Neural cell (in vitro differentiated cells): ENCODE results near the gene ABCF3. TPM values are rescaled to one million over a fixed set of nuclear protein-coding genes. Genes with fewer than 3 reads are reported as not detected.
"Not testable (repeated sequence)": the region's sequence is repeated elsewhere in the genome, so short reads cannot be mapped to it uniquely, and the experiment has no call there.

Experiments used
- H2AFZ ChIP-seq: fragments of 200-600, 300-800 bp; sonication (generic), shearing (Covaris generic); 2 replicates; pipeline ENCODE4 v1.6.0; 2014; ENCODE audit warnings: low read depth, mild to moderate bottlenecking, antibody characterized with exemption, low read length, moderate library complexity
- H3F3A ChIP-seq: fragments of 200-600 bp; shearing (Covaris generic); 2 replicates; pipeline ENCODE4 v1.6.1; 2016; ENCODE audit warnings: mild to moderate bottlenecking, moderate library complexity, mixed read lengths, antibody characterized with exemption, low read length; ENCODE audit not compliant: insufficient read depth, poor library complexity, severe bottlenecking
- H3K27ac ChIP-seq: fragments of 200-600, 300-800 bp; sonication (generic), shearing (Covaris generic); 2 replicates; pipeline ENCODE4 v1.5.1; 2014; ENCODE audit warnings: mild to moderate bottlenecking, low read length, moderate library complexity
- H3K27me3 ChIP-seq: fragments of 300-800, 200-600 bp; sonication (generic), shearing (Covaris generic); 2 replicates; pipeline ENCODE4 v1.6.0; 2014; ENCODE audit warnings: mild to moderate bottlenecking, low read depth, low read length, moderate library complexity; ENCODE audit not compliant: insufficient read depth
- H3K36me3 ChIP-seq: fragments of 300-800, 200-600 bp; sonication (generic), shearing (Covaris generic); 2 replicates; pipeline ENCODE4 v1.5.1; 2014; ENCODE audit warnings: mild to moderate bottlenecking, antibody characterized with exemption, low read length, moderate library complexity; ENCODE audit not compliant: insufficient read depth
- H3K4me2 ChIP-seq: fragments of 300-800, 200-600 bp; sonication (generic), shearing (Covaris generic); 2 replicates; pipeline ENCODE4 v1.6.0; 2014; ENCODE audit warnings: mild to moderate bottlenecking, low read length
- H3K4me3 ChIP-seq: fragments of 300-800, 200-600 bp; sonication (generic), shearing (Covaris generic); 2 replicates; pipeline ENCODE4 v1.5.1; 2014; ENCODE audit warnings: mild to moderate bottlenecking, low read length, moderate library complexity
- H3K79me2 ChIP-seq: fragments of 200-600 bp; shearing (Covaris generic); replicated peaks from 2 replicates; pipeline ENCODE4 v1.6.0; 2014; ENCODE audit warnings: mild to moderate bottlenecking, low read length, moderate library complexity; ENCODE audit not compliant: insufficient read depth
- H3K9ac ChIP-seq: fragments of 300-800, 200-600 bp; sonication (generic), shearing (Covaris generic); 2 replicates; pipeline ENCODE4 v1.6.1; 2016; ENCODE audit warnings: mild to moderate bottlenecking, low read length, mixed read lengths
- H3K9me2 ChIP-seq: fragments of 200-600 bp; shearing (Covaris generic); 2 replicates; pipeline ENCODE4 v1.6.1; 2016; ENCODE audit warnings: mild to moderate bottlenecking, low read length, mixed read lengths; ENCODE audit not compliant: insufficient read depth
- H3K9me3 ChIP-seq: fragments of 200-600, 300-800 bp; sonication (generic), shearing (Covaris generic); 2 replicates; pipeline ENCODE4 v1.6.1; 2016; ENCODE audit warnings: mild to moderate bottlenecking, mixed run types, low read length, moderate library complexity, mixed read lengths
- H4K20me1 ChIP-seq: fragments of 200-600 bp; shearing (Covaris generic); 2 replicates; pipeline ENCODE4 v1.6.1; 2016; ENCODE audit warnings: mild to moderate bottlenecking, mixed run types; ENCODE audit not compliant: insufficient read depth
- CTCF ChIP-seq: fragments of 450-650 bp; IDR thresholded peaks from 2 replicates; pipeline ENCODE4 v1.5.1; 2014; ENCODE audit warnings: antibody characterized with exemption, mild to moderate bottlenecking, moderate library complexity; ENCODE audit not compliant: poor library complexity, severe bottlenecking
- EP300 ChIP-seq: fragments of 450-650 bp; conservative IDR thresholded peaks from 2 replicates; pipeline ENCODE4 v1.6.1; 2014; ENCODE audit warnings: antibody characterized with exemption, mild to moderate bottlenecking, moderate library complexity; ENCODE audit not compliant: poor library complexity, severe bottlenecking
- EZH2 ChIP-seq: fragments of 200-600, 300-800 bp; shearing (Covaris generic), sonication (generic); IDR thresholded peaks from 2 replicates; pipeline ENCODE4 v1.6.1; 2014; ENCODE audit warnings: antibody characterized with exemption, low read length, borderline replicate concordance, mild to moderate bottlenecking; ENCODE audit not compliant: insufficient read depth, poor library complexity, severe bottlenecking
- MXI1 ChIP-seq: fragments of 450-650 bp; conservative IDR thresholded peaks from 2 replicates; pipeline ENCODE4 v1.6.1; 2014; ENCODE audit warnings: antibody characterized with exemption, mild to moderate bottlenecking; ENCODE audit not compliant: poor library complexity, severe bottlenecking
- POLR2AphosphoS5 ChIP-seq: IDR thresholded peaks from 2 replicates; pipeline ENCODE4 v1.6.1; 2012
- RAD21 ChIP-seq: fragments of 450-650 bp; conservative IDR thresholded peaks from 2 replicates; pipeline ENCODE4 v1.6.1; 2014; ENCODE audit warnings: antibody characterized with exemption, mild to moderate bottlenecking, moderate library complexity
- SMC3 ChIP-seq: fragments of 450-650 bp; conservative IDR thresholded peaks from 2 replicates; pipeline ENCODE4 v1.6.1; 2014; ENCODE audit warnings: antibody characterized with exemption, mild to moderate bottlenecking, moderate library complexity; ENCODE audit not compliant: poor library complexity
- TAF1 ChIP-seq: IDR thresholded peaks from 2 replicates; pipeline ENCODE4 v1.6.1; 2012; ENCODE audit warnings: low read depth
- polyA plus RNA-seq: library from polyadenylated mRNA; depleted of rRNA; stranded (reverse); fragments of >200 nt; gene quantifications from 2 replicates; pipeline ENCODE4 v1.2.3, GENCODE V29; 2014
- TF ChIP-seq, protein P1 (sequence below): IDR thresholded peaks from 2 replicates; pipeline ENCODE4 v1.6.1; 2012; ENCODE audit warnings: borderline replicate concordance

ABCF3 gene
- polyA plus RNA-seq, 1 donor from 2014 or later = 40.3 TPM

- Histone ChIP-seq H2AFZ (no peak overlapping the region), H3K9me2 (no peaks in the 10 kb centered on the region), H3K4me3 (no peak overlapping the region), H3K9ac (no peak overlapping the region), H3K9me3 (no peaks in the 10 kb centered on the region), H3F3A (peaks cover 3% of the 10 kb centered on the region), H3K27me3 (no peaks in the 10 kb centered on the region), H3K79me2 (peaks cover 52% of the 10 kb centered on the region), H3K36me3 (peaks cover 6% of the 10 kb centered on the region), H4K20me1 (no peaks in the 10 kb centered on the region), H3K4me2 (no peak overlapping the region), H3K27ac (no peak overlapping the region)
- TF ChIP-seq EZH2 (no peak), RAD21 (no peak), SMC3 (no peak), EP300 (no peak), POLR2AphosphoS5 (no peak), CTCF (no peak), TAF1 (no peak), MXI1 (no peak)
- TF ChIP-seq, protein P1, sequence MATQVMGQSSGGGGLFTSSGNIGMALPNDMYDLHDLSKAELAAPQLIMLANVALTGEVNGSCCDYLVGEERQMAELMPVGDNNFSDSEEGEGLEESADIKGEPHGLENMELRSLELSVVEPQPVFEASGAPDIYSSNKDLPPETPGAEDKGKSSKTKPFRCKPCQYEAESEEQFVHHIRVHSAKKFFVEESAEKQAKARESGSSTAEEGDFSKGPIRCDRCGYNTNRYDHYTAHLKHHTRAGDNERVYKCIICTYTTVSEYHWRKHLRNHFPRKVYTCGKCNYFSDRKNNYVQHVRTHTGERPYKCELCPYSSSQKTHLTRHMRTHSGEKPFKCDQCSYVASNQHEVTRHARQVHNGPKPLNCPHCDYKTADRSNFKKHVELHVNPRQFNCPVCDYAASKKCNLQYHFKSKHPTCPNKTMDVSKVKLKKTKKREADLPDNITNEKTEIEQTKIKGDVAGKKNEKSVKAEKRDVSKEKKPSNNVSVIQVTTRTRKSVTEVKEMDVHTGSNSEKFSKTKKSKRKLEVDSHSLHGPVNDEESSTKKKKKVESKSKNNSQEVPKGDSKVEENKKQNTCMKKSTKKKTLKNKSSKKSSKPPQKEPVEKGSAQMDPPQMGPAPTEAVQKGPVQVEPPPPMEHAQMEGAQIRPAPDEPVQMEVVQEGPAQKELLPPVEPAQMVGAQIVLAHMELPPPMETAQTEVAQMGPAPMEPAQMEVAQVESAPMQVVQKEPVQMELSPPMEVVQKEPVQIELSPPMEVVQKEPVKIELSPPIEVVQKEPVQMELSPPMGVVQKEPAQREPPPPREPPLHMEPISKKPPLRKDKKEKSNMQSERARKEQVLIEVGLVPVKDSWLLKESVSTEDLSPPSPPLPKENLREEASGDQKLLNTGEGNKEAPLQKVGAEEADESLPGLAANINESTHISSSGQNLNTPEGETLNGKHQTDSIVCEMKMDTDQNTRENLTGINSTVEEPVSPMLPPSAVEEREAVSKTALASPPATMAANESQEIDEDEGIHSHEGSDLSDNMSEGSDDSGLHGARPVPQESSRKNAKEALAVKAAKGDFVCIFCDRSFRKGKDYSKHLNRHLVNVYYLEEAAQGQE = no peak
These were observed 25.5 kb upstream of the ABCF3 start for GRCh38 chr3:184160456-184160855.

DNA sequence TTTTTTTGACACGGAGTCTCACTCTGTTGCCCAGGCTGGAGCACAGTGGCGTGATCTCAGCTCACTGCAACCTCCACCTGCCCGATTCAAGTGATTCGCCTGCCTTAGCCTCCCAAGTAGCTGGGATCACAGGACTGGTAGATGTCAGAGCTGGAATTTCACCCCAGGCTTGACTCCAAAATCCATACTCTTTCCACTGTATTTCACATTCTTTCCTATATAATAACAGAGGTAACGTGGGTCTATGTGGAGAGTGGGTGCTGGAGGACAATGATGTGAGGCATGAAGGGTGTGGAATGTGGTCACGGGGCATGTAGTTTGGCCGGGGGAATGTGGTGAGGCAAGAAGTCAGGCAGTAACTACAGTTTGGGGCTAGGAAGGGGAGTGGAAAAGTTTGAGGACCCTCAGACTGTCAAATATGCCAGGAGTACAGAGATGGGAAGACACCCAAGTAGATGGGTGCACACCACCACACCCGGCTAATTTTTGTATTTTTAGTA, 23.4 kb upstream of the ABCF3 start:
- not testable (repeated sequence) for H3K4me3 ChIP-seq, H2AFZ ChIP-seq, H3K9me3 ChIP-seq, H4K20me1 ChIP-seq, H3K9ac ChIP-seq, H3K27me3 ChIP-seq, H3K27ac ChIP-seq, H3K4me2 ChIP-seq, H3K9me2 ChIP-seq, H3F3A ChIP-seq
- Histone ChIP-seq H3K36me3 (peaks cover 11% of the 10 kb centered on the region), H3K79me2 (peaks cover 33% of the 10 kb centered on the region)
